DOHH2 (cell line): ENCODE measurements around the gene MAP3K9.

Source experiments
- EZH2phosphoT487 ChIP-seq: fragments of 200-600 bp; sonication (generic); IDR thresholded peaks from 2 replicates; pipeline ENCODE4 v1.6.1; 2017; ENCODE audit warnings: borderline replicate concordance, mild to moderate bottlenecking, antibody characterized with exemption, low read length, moderate library complexity, mixed read lengths
- TF ChIP-seq, protein P1 (sequence below): fragments of 200-600 bp; sonication (generic); IDR thresholded peaks from one replicate; pipeline ENCODE4 v1.5.1; 2014; ENCODE audit warnings: antibody characterized with exemption, mild to moderate bottlenecking, low read depth, low read length; ENCODE audit not compliant: poor library complexity, severe bottlenecking

DNA sequence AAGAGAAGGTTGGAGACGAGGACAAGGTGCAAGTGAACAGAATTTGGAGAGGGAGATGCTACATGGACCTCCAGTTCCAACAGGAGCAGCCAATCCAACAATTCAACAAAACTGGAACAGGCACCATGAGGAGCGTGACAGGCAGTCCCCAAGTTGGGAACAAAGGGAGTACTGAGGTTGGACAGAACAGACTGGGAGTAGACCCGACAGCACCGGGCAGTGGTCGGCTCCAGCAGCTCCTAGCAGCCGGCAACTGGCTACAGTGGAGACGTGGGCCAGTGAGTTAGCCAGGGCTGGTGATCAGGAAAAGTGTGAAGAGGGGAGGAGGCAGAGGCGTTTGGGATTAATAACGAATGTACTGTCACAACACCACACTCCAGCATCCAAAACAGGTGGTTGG is 16.4 kb downstream of the MAP3K9 start:
- TF ChIP-seq, protein P1, sequence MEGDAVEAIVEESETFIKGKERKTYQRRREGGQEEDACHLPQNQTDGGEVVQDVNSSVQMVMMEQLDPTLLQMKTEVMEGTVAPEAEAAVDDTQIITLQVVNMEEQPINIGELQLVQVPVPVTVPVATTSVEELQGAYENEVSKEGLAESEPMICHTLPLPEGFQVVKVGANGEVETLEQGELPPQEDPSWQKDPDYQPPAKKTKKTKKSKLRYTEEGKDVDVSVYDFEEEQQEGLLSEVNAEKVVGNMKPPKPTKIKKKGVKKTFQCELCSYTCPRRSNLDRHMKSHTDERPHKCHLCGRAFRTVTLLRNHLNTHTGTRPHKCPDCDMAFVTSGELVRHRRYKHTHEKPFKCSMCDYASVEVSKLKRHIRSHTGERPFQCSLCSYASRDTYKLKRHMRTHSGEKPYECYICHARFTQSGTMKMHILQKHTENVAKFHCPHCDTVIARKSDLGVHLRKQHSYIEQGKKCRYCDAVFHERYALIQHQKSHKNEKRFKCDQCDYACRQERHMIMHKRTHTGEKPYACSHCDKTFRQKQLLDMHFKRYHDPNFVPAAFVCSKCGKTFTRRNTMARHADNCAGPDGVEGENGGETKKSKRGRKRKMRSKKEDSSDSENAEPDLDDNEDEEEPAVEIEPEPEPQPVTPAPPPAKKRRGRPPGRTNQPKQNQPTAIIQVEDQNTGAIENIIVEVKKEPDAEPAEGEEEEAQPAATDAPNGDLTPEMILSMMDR = no peak
- TF ChIP-seq EZH2phosphoT487 = no peak
